Measurements from ENCODE around the gene PCID2.

The PCID2 gene

GRCh38 chr13:113145911-113146598 lies 62.4 kb downstream of the PCID2 start:
- H3K36me3 ChIP-seq: no peaks in the 10 kb centered on the region
- no peaks in the 10 kb centered on the region for H3K4me1 ChIP-seq (ENCODE audit: control insufficient read depth in 1 of 2, insufficient read depth in 1 of 2, low read depth in 1 of 2, low read length in 1 of 2)
- no peaks in the 10 kb centered on the region for H3K9me3 ChIP-seq
- TF ChIP-seq CTCF (IDR thresholded peaks at IDR 0.05): no peak
- H3K27me3 ChIP-seq: peaks cover 12% of the 10 kb centered on the region
- H3K4me3 ChIP-seq (ENCODE audit: low read depth in 1 of 2, low read length in 1 of 2): no peak overlapping the region
- H3K27ac ChIP-seq: no peak overlapping the region

GRCh38 chr13:113145496-113145895 lies 63.0 kb downstream of the PCID2 start:
- Histone ChIP-seq H3K4me1 (ENCODE audit: control insufficient read depth in 1 of 2, insufficient read depth in 1 of 2, low read depth in 1 of 2, low read length in 1 of 2) (no peaks in the 10 kb centered on the region), H3K4me3 (ENCODE audit: low read depth in 1 of 2, low read length in 1 of 2) (no peak overlapping the region), H3K9me3 (no peaks in the 10 kb centered on the region), H3K27me3 (peaks cover 6% of the 10 kb centered on the region), H3K36me3 (no peaks in the 10 kb centered on the region), H3K27ac (no peak overlapping the region)
- TF ChIP-seq CTCF (IDR thresholded peaks at IDR 0.05): no peak

GRCh38 chr13:113144255-113144629 lies 64.2 kb downstream of the PCID2 start:
- Histone ChIP-seq H3K36me3 (no peaks in the 10 kb centered on the region), H3K4me1 (ENCODE audit: control insufficient read depth in 1 of 2, insufficient read depth in 1 of 2, low read depth in 1 of 2, low read length in 1 of 2) (no peaks in the 10 kb centered on the region), H3K9me3 (no peaks in the 10 kb centered on the region), H3K27ac (no peak overlapping the region), H3K27me3 (peaks cover 4% of the 10 kb centered on the region), H3K4me3 (ENCODE audit: low read depth in 1 of 2, low read length in 1 of 2) (no peak overlapping the region)
- no peak for TF ChIP-seq CTCF (IDR thresholded peaks at IDR 0.05)

GRCh38 chr13:113143466-113144254 lies 64.8 kb downstream of the PCID2 start:
- no peaks in the 10 kb centered on the region for H3K36me3 ChIP-seq
- TF ChIP-seq CTCF (IDR thresholded peaks at IDR 0.05): no peak
- no peaks in the 10 kb centered on the region for H3K4me1 ChIP-seq (ENCODE audit: control insufficient read depth in 1 of 2, insufficient read depth in 1 of 2, low read depth in 1 of 2, low read length in 1 of 2)
- H3K9me3 ChIP-seq: no peaks in the 10 kb centered on the region
- H3K27me3 ChIP-seq: peaks cover 4% of the 10 kb centered on the region
- no peak overlapping the region for H3K4me3 ChIP-seq (ENCODE audit: low read depth in 1 of 2, low read length in 1 of 2)
- no peak overlapping the region for H3K27ac ChIP-seq

GRCh38 chr13:113142876-113143275 lies 65.6 kb downstream of the PCID2 start:
- Histone ChIP-seq H3K27me3 (peaks cover 5% of the 10 kb centered on the region), H3K9me3 (no peaks in the 10 kb centered on the region), H3K4me3 (ENCODE audit: low read depth in 1 of 2, low read length in 1 of 2) (no peak overlapping the region), H3K27ac (no peak overlapping the region), H3K36me3 (no peaks in the 10 kb centered on the region), H3K4me1 (ENCODE audit: control insufficient read depth in 1 of 2, insufficient read depth in 1 of 2, low read depth in 1 of 2, low read length in 1 of 2) (no peaks in the 10 kb centered on the region)
- TF ChIP-seq CTCF (IDR thresholded peaks at IDR 0.05): no peak

Measured in neutrophil (primary cell).